A204.1 (cell line): ENCODE data around the gene GP9.

Experiments
- FAIRE-seq: peaks from 2 replicates; lab custom pipeline; 2012; peaks lifted over from hg19 to GRCh38; lab: Jason Lieb, UNC

GP9 gene

GRCh38 chr3:129028866-129029265 lies 31.7 kb upstream of the GP9 start:
- FAIRE-seq = no peak

- FAIRE-seq = no peak
These were observed 30.0 kb upstream of the GP9 start for GRCh38 chr3:129030611-129031010.

GRCh38 chr3:129031476-129032215 lies 28.9 kb upstream of the GP9 start:
- FAIRE-seq = no peak

GRCh38 chr3:129032716-129033115 lies 27.9 kb upstream of the GP9 start:
- no peak for FAIRE-seq

- no peak for FAIRE-seq
These were observed 27.4 kb upstream of the GP9 start for GRCh38 chr3:129033151-129033550.

- FAIRE-seq = no peak
These were observed 26.8 kb upstream of the GP9 start for GRCh38 chr3:129033633-129034321.

GRCh38 chr3:129034642-129035041 lies 25.9 kb upstream of the GP9 start:
- FAIRE-seq = no peak

- no peak for FAIRE-seq
These were observed 25.0 kb upstream of the GP9 start for GRCh38 chr3:129035360-129036221.

- FAIRE-seq = no peak
These were observed 24.1 kb upstream of the GP9 start for GRCh38 chr3:129036222-129037092.

GRCh38 chr3:129037093-129037419 lies 23.5 kb upstream of the GP9 start:
- FAIRE-seq = no peak

- FAIRE-seq = no peak
These were observed 22.3 kb upstream of the GP9 start for GRCh38 chr3:129038121-129038855.

GRCh38 chr3:129039271-129040038 lies 21.1 kb upstream of the GP9 start:
- FAIRE-seq = no peak

GRCh38 chr3:129040039-129040336 lies 20.6 kb upstream of the GP9 start:
- no peak for FAIRE-seq

- no peak for FAIRE-seq
These were observed 19.8 kb upstream of the GP9 start for GRCh38 chr3:129040579-129041300.

- no peak for FAIRE-seq
These were observed 14.9 kb upstream of the GP9 start for GRCh38 chr3:129045675-129046036.

GRCh38 chr3:129046037-129046731 lies 14.4 kb upstream of the GP9 start:
- FAIRE-seq = no peak

- FAIRE-seq = no peak
These were observed 13.6 kb upstream of the GP9 start for GRCh38 chr3:129046732-129047552.

GRCh38 chr3:129047553-129047839 lies 13.1 kb upstream of the GP9 start:
- no peak for FAIRE-seq
